Activated T-helper 2 cell treated with anti-CD3 and anti-CD28 coated beads, Interferon-gamma antibody, Interleukin-2, Interleukin-4, amounts not matched to agents 10 μg/mL and 5 μg/mL and 100 μg/mL, durations not matched to agents 14 hours and 24 hours and 36 hours (primary cell): Measurements from ENCODE around the gene MAP3K2. TPM values are rescaled to one million over a fixed set of nuclear protein-coding genes. Genes with fewer than 3 reads are reported as not detected.

Source experiments
- DNase-seq: peaks from one replicate; pipeline ENCODE4 v3.0.0; 2021; ENCODE audit warnings: low spot score
- H3K27ac Mint-ChIP-seq: one replicate; pipeline ENCODE4 v1.8.0; 2021; ENCODE audit warnings: mixed read lengths
- H3K27me3 Mint-ChIP-seq: one replicate; pipeline ENCODE4 v1.8.0; 2021; ENCODE audit warnings: low read depth, mixed read lengths
- H3K36me3 Mint-ChIP-seq: one replicate; pipeline ENCODE4 v1.8.0; 2021; ENCODE audit warnings: low read depth, mixed read lengths
- H3K4me1 Mint-ChIP-seq: one replicate; pipeline ENCODE4 v1.8.0; 2021; ENCODE audit warnings: low read depth, mixed read lengths
- H3K4me3 Mint-ChIP-seq: one replicate; pipeline ENCODE4 v1.8.0; 2021; ENCODE audit warnings: low read depth, mild to moderate bottlenecking, moderate library complexity, mixed read lengths
- H3K9me3 Mint-ChIP-seq: one replicate; pipeline ENCODE4 v1.8.0; 2021; ENCODE audit warnings: mixed read lengths
- intact Hi-C: fragments of 100-400 bp; cut with micrococcal nuclease; formaldehyde crosslinking; loops from one replicate; pipeline ENCODE4 v1.15.1; 2023
- total RNA-seq: library from RNA; stranded (reverse); gene quantifications from 2 replicates; pipeline ENCODE4 v1.2.3, GENCODE V29; 2022

The MAP3K2 gene
- total RNA-seq, 1 donor from 2014 or later = 51.3 TPM

DNA sequence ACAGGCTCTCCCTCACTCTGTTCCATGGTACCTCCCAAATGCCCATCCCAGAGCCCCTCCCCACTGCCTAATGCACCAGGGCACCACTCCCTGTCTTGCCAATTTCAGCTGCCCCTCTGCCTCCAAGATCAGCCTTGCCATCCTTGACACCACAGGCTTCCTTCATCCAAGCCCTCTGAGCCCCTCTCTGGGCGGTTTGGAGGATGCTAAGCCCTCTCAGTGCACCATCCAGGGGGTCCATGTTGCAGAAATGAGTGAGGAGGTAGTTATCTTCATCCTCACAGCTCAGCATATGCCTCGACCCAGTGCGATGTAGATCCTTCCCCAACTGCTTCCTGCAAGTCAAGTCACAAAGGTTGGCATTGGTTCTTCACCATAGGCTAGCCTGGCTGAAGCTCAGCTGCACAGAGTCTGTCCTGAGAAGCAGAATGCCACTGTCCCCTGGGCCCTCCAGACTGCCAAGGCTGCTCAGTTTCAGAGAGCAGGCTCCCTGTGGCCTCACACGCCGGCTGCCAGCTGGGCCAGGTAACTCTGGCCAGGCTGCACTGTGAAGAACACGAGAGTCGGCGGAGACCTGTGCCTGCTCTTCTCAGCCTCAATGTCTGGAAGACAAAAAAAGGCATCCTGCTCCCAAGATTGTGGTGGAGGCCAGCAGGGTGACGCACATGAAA, 9.9 kb upstream of the MAP3K2 start:
- Mint-ChIP-seq H3K27ac (no peak overlapping the region), H3K9me3 (no peaks in the 10 kb centered on the region), H3K4me1 (peaks cover 47% of the 10 kb centered on the region), H3K27me3 (no peaks in the 10 kb centered on the region), H3K4me3 (no peak overlapping the region), H3K36me3 (peaks cover 3% of the 10 kb centered on the region)
- no peak for DNase-seq
- intact Hi-C loops = no loop called here

DNA sequence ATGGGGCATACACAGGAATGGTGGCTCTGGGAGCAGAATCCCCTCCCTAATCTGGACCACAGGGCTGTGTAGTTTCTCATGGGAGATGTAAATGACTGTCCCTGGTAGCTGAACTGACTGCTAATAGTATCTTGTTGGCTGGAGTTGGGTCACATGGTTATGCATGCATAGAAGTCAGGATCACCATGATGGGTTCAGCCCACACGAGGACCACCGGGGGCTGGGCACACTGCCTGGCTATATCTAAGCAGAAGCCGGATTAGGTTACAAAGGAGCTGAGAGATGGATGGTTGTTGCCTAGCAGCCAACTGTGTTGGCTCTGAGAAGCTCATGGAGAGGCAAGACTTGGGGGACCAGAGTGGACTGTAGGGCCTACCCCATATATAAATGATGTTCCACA, 6.7 kb upstream of the MAP3K2 start:
- H3K9me3 Mint-ChIP-seq = no peaks in the 10 kb centered on the region
- peaks cover 45% of the 10 kb centered on the region for H3K4me1 Mint-ChIP-seq
- intact Hi-C loops = no loop called here
- peaks cover 3% of the 10 kb centered on the region for H3K36me3 Mint-ChIP-seq
- no peak for DNase-seq
- no peak overlapping the region for H3K4me3 Mint-ChIP-seq
- no peaks in the 10 kb centered on the region for H3K27me3 Mint-ChIP-seq
- no peak overlapping the region for H3K27ac Mint-ChIP-seq

DNA sequence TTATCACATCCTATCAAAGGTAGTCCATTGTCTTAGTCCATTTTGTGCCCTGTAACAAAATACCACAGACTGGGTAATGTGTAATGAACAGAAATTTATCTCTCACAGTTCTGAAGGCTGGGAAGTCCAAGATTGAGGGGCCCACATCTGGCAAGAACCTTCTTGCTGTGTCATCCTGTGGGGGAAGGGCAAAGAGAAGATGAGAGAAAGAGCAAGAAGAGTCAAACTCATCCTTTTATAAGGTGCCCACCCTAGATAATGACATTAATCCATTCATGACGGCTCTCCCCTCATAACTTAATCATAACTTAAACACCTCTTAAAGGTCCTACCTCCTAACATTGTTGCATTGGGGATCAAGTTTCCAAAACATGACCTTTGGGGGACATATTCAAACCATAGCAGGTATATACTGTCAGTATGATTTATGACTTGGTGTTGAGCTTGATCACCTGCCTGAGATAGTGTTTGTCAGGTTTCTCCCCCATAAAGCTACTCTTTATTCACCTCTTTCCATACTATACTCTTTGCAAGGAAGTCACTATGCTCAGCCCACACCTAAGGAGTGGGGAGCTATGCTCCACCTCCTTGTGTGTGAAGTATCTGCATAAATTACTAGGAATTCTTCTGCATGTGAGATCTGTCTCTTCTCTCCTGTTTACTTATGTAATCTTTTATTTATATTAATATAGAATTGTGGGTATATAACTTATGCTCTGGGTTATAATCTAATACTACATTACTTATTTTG, 5.2 kb upstream of the MAP3K2 start:
- Mint-ChIP-seq H3K4me1 (peaks cover 44% of the 10 kb centered on the region), H3K4me3 (no peak overlapping the region), H3K36me3 (peaks cover 3% of the 10 kb centered on the region), H3K9me3 (no peaks in the 10 kb centered on the region), H3K27ac (no peak overlapping the region), H3K27me3 (no peaks in the 10 kb centered on the region)
- intact Hi-C loops = no loop called here
- DNase-seq = no peak

DNA sequence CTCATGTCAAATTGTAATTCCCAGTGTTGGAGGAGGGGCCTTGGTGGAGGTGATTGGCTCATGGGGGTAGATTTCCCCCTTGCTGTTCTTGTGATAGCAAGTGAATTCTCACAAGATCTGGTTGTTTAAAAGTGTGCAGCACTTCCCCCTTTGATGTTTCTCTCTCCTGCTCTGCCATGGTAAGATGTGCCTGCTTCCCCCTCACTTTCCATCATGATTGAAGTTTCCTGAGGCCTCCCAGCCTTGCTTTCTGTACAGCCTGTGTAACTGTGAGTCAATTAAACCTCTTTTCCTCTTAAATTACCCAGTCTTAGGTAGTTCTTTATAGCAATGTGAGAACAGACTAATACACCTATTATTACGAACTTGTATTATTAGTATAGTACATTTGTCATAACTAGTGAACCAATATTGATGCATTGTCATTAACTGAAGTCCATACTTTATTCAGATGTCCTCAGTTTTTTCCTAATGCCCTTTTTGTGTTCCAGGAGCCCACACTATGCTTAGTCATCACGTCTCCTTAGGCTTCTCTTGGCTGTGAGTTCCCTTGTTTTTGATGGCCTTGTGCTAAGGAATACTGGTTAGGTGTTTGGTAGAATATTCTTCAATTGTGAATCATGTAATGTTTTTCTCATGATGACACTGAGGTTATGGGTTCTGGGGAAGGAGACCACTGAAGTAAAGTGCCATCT, 4.5 kb upstream of the MAP3K2 start:
- Mint-ChIP-seq H3K4me3 (no peak overlapping the region), H3K27ac (peak overlapping the region; percentile 44), H3K9me3 (no peaks in the 10 kb centered on the region), H3K27me3 (no peaks in the 10 kb centered on the region), H3K4me1 (peaks cover 37% of the 10 kb centered on the region), H3K36me3 (peaks cover 3% of the 10 kb centered on the region)
- intact Hi-C loops = no loop called here
- no peak for DNase-seq

DNA sequence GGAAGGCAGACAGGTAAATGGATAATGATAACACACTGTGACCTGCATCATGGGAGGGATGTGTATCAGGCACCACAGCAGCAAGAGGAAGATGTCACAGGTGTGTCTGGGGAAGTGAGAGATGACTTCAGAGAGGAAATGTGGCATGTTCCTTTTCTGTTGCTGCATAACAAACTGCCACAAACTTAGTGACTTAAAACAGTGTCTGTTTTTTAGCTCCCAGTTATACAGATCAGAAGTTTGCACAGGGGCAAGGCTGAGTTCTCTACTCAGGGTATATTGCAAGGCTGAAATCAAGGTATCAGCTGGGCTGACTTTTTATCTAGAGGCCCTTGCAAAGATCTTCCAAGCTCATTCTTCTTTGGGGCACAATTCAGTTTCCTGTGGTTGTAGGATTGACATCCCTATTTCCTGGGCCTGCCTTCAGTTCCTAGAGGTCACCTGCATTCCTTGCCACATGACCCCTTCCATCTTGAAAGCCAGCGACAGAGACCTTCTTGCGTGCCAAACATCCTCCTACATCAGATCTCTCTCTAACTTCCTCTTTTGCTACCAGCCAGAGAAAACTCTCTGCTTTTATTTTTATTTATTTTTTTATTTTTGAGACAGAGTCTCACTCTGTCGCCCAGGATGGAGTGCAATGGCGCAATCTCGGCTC, 2.1 kb upstream of the MAP3K2 start:
- DNase-seq = no peak
- H3K4me1 Mint-ChIP-seq = peaks cover 55% of the 10 kb centered on the region
- peaks cover 5% of the 10 kb centered on the region for H3K36me3 Mint-ChIP-seq
- H3K27ac Mint-ChIP-seq = peak overlapping the region; percentile 78
- H3K9me3 Mint-ChIP-seq = no peaks in the 10 kb centered on the region
- intact Hi-C loops = loop anchor here (2.0 to 5.0 kb wide), 3 partner anchors 32 to 163 kb away; no protein-coding TSS in a partner anchor
- H3K4me3 Mint-ChIP-seq = no peak overlapping the region
- H3K27me3 Mint-ChIP-seq = no peaks in the 10 kb centered on the region

DNA sequence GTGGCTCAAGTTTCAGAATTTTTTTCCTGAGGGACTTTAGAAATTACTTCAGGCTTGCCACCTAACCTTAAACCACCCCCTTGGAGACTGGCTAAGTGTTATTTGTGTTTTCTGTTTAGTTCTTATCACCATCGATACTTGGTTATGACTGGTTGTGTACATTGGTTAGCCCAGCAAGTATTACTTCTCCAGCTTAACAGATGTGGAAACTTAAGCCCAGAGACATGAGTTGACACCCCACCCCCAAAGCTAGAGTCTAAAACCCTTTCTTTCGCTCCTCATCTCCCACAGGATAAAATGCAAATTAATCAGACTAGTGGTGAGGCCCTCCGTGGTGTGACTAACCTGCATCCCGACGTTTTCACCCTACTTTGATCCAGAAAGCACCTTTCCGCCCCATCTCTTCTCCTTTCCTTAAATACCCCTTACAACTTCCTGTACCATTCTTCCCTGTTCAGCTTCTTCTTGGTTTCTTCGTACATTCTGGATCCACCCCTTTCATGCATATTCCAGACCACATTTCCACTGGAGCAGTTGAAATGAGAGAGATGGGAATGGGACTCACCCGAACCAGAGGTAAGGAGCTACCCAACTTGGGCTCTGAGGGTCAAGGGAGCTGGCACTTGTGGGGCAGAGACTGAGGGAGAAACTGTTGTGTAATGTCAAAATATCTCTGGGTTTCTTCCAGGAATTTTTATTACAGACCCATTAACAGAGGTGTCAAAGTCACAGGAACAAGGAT, 819 bp upstream of the MAP3K2 start:
- Mint-ChIP-seq H3K4me3 (peak overlapping the region; percentile 82), H3K9me3 (no peaks in the 10 kb centered on the region), H3K27ac (peak overlapping the region; percentile 98), H3K27me3 (no peaks in the 10 kb centered on the region), H3K4me1 (peaks cover 63% of the 10 kb centered on the region), H3K36me3 (peaks cover 11% of the 10 kb centered on the region)
- intact Hi-C loops = loop anchor here (1.0 to 5.0 kb wide), 7 partner anchors 14 to 162 kb away; partner anchors contain the start of gene IWS1
- DNase-seq = no peak

DNA sequence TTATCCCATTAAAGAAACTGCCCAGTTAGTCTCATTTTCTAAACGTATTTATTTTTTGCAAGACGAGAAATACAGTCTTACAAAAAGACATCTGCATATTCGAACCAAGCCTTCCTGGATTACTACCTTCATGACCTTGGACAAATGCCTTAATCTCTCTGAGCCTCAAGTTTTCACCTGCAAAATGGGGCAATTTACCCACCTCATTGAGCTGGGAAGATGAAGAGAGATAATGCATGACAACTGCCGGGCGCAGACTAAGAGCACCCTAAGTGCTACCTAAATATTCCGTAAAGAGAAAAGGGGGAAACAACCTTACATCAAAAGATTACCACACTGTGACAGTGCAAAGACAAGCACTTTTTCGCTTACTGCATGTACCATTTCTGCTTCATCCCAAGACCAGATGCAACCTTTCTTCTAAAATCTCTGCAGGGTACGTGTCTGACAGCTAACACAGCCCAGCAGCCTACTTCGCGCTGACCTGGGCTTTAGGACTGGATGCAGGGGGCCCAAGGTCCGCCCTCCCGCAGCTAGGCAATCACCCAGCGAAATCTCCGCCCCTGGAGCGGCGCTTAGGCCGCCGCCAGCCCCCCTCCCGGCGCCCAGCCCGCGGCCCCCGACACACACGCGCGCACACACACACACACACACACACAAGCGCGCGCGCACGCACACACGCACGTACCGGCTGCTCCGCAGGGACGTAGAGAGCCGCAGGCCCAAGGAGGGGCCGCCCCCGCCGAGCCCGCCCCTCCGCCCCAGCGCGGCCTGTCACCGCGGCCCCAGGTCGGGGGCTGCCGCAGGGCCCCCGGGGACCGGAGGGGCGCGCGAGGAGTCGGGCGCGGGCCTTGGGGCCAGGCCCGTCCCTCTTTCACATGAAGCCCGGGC, 766 bp downstream of the MAP3K2 start:
- H3K27me3 Mint-ChIP-seq = no peaks in the 10 kb centered on the region
- H3K36me3 Mint-ChIP-seq = peaks cover 19% of the 10 kb centered on the region
- peak overlapping the region; percentile 82 for H3K4me3 Mint-ChIP-seq
- H3K4me1 Mint-ChIP-seq = peaks cover 58% of the 10 kb centered on the region
- H3K9me3 Mint-ChIP-seq = no peaks in the 10 kb centered on the region
- peak overlapping the region; percentile 67 for H3K27ac Mint-ChIP-seq
- intact Hi-C loops = loop anchor here (5.0 kb wide), 2 partner anchors 35 to 40 kb away; no protein-coding TSS in a partner anchor
- peak; percentile 77 for DNase-seq

DNA sequence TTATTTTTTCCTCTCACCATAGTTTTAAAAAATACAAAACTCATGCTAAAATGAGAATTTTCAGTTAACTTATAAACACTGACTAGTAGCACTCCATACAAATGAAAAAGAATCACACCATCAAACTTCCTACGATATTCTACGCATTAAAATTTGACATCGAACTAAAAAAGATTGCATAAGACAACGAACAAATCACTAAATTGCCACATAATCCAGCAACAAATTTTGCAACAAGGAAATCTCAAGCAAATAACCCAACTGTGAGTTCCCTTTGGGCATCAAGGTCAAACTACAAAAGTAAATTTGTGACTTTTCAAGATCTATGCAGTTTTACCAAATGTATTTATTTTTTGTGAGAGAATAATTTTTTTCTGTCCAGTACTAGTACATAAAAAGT, 1.5 kb downstream of the MAP3K2 start:
- no peaks in the 10 kb centered on the region for H3K27me3 Mint-ChIP-seq
- H3K4me3 Mint-ChIP-seq = peak overlapping the region; percentile 82
- peaks cover 63% of the 10 kb centered on the region for H3K4me1 Mint-ChIP-seq
- H3K9me3 Mint-ChIP-seq = no peaks in the 10 kb centered on the region
- intact Hi-C loops = loop anchor here (5.0 kb wide), 2 partner anchors 36 to 39 kb away; no protein-coding TSS in a partner anchor
- H3K27ac Mint-ChIP-seq = peak overlapping the region; percentile 67
- no peak for DNase-seq
- peaks cover 19% of the 10 kb centered on the region for H3K36me3 Mint-ChIP-seq

DNA sequence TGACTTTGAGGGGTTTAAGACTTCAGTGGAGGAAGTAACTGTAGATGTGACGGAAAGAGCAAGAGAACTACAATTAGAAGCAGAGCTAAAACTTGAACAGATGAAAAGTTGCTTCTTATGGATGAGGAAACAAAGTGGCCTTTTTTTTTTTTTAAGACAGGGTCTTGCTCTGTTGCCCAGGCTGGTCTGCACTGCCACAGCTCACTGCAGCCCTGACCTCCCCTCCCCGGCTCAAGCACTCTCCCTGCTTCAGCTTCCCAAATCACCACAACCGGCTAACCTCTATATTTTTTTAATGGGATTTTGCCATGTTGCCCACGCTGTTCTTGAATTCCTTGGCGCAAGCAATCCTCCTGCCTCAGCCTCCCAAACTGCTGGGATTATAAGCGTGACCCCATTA, 3.2 kb downstream of the MAP3K2 start:
- Mint-ChIP-seq H3K27ac (peak overlapping the region; percentile 40), H3K4me1 (peaks cover 65% of the 10 kb centered on the region), H3K4me3 (no peak overlapping the region), H3K27me3 (no peaks in the 10 kb centered on the region), H3K36me3 (peaks cover 19% of the 10 kb centered on the region), H3K9me3 (no peaks in the 10 kb centered on the region)
- intact Hi-C loops = no loop called here
- no peak for DNase-seq

DNA sequence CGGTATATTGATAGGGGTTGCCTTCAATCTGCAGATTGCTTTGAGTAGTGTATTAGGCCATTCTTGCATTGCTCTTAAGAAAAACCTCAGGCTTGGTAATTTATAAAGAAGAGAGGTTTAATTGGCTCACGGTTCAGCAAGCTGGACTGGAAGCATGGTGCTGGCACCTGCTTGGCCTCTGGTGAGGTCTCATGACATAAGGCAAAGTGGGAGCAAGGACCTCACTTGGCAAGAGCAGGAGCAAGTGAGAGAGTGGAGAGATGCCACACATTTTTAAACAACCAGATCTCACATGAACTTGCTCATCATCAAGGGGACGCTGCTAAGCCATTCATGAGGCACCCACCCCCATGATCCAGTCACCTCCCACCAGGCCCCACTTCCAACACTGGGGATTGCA, 4.9 kb downstream of the MAP3K2 start:
- Mint-ChIP-seq H3K36me3 (peaks cover 26% of the 10 kb centered on the region), H3K4me3 (no peak overlapping the region), H3K27ac (no peak overlapping the region), H3K4me1 (peaks cover 56% of the 10 kb centered on the region), H3K27me3 (no peaks in the 10 kb centered on the region), H3K9me3 (peaks cover under 1% of the 10 kb centered on the region)
- DNase-seq = no peak
- intact Hi-C loops = no loop called here

DNA sequence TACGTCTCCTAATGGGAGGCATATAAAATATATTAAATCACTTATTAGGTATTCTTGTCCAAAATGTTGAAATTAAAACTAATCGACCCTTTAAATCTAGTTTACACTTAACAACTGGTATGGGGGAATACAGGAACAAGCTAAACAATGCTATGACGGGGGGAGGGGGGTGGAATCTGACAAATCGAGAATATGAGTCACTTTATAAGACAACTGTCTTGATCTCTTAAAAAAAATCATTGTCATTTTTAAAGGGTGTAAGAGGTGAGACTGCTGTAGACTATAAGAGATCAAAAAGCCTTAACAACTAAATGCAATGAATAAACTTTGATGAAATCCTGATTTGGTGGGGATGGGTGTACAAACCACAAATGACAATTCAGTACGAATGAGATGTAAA, 6.0 kb downstream of the MAP3K2 start:
- Mint-ChIP-seq H3K27me3 (no peaks in the 10 kb centered on the region), H3K4me3 (no peak overlapping the region), H3K4me1 (peaks cover 58% of the 10 kb centered on the region), H3K36me3 (peaks cover 33% of the 10 kb centered on the region), H3K9me3 (peaks cover 9% of the 10 kb centered on the region), H3K27ac (no peak overlapping the region)
- intact Hi-C loops = no loop called here
- no peak for DNase-seq
